Loucy (cell line): Measurements from ENCODE around the gene TPTE.
"Not testable (repeated sequence)": the region's sequence is repeated elsewhere in the genome, so short reads cannot be mapped to it uniquely, and the experiment has no call there.

Experiments used
- H2AFZ ChIP-seq: fragments of 200-600 bp; sonication (generic); 2 replicates; pipeline ENCODE4 v1.6.0; 2016; ENCODE audit warnings: antibody characterized with exemption, mild to moderate bottlenecking, low read length, moderate library complexity
- H3F3A ChIP-seq: fragments of 200-600 bp; 2 replicates; pipeline ENCODE4 v1.6.0; 2016; ENCODE audit warnings: antibody characterized with exemption, low read depth, mild to moderate bottlenecking
- H3K27me3 ChIP-seq: fragments of 200-600 bp; sonication (generic); 2 replicates; pipeline ENCODE4 v1.6.1; 2014; ENCODE audit warnings: low read length, mild to moderate bottlenecking; ENCODE audit not compliant: insufficient read depth, poor library complexity, severe bottlenecking
- H3K36me3 ChIP-seq: fragments of 200-600 bp; sonication (generic); 2 replicates; pipeline ENCODE4 v1.6.1; 2016; ENCODE audit warnings: low read length; ENCODE audit not compliant: insufficient read depth
- H3K4me1 ChIP-seq: fragments of 200-600 bp; sonication (generic); 2 replicates; pipeline ENCODE4 v1.5.1; 2014; ENCODE audit warnings: low read length, mild to moderate bottlenecking; ENCODE audit not compliant: insufficient read depth, poor library complexity, severe bottlenecking
- H3K4me2 ChIP-seq: fragments of 200-600 bp; sonication (generic); 2 replicates; pipeline ENCODE4 v1.6.0; 2014; ENCODE audit warnings: antibody characterized with exemption, low read length, low read depth, mild to moderate bottlenecking; ENCODE audit not compliant: poor library complexity, severe bottlenecking
- H3K4me3 ChIP-seq: fragments of 200-600 bp; sonication (generic); 2 replicates; pipeline ENCODE4 v1.5.1; 2014; ENCODE audit warnings: low read length, mild to moderate bottlenecking, mixed read lengths; ENCODE audit not compliant: poor library complexity, severe bottlenecking
- H3K79me2 ChIP-seq: fragments of 200-600 bp; sonication (generic); 2 replicates; pipeline ENCODE4 v1.6.1; 2014; ENCODE audit warnings: low read length; ENCODE audit not compliant: insufficient read depth
- H3K9ac ChIP-seq: fragments of 200-600 bp; sonication (generic); 2 replicates; pipeline ENCODE4 v1.6.0; 2014; ENCODE audit warnings: mild to moderate bottlenecking, low read depth, low read length, moderate library complexity; ENCODE audit not compliant: poor library complexity, severe bottlenecking
- H3K9me2 ChIP-seq: fragments of 200-600 bp; sonication (generic); replicated peaks from 2 replicates; pipeline ENCODE4 v1.6.1; 2016; ENCODE audit warnings: low read depth, low read length, mixed read lengths
- H3K9me3 ChIP-seq: fragments of 200-600 bp; sonication (generic); 2 replicates; pipeline ENCODE4 v1.6.1; 2014; ENCODE audit warnings: mild to moderate bottlenecking, antibody characterized with exemption, low read length, low read depth; ENCODE audit not compliant: insufficient read depth
- H4K20me1 ChIP-seq: fragments of 200-600 bp; sonication (generic); 2 replicates; pipeline ENCODE4 v1.6.0; 2014; ENCODE audit warnings: antibody characterized with exemption, low read length, mild to moderate bottlenecking; ENCODE audit not compliant: insufficient read depth, poor library complexity, severe bottlenecking
- CTCF ChIP-seq: fragments of 200-600 bp; sonication (generic); conservative IDR thresholded peaks from 2 replicates; pipeline ENCODE4 v1.5.1; 2014; ENCODE audit warnings: mild to moderate bottlenecking, antibody characterized with exemption, low read length
- EZH2phosphoT487 ChIP-seq: fragments of 200-600 bp; IDR thresholded peaks from 2 replicates; pipeline ENCODE4 v1.6.1; 2018; ENCODE audit warnings: antibody characterized with exemption, mild to moderate bottlenecking, moderate library complexity, borderline replicate concordance

TPTE gene

GRCh38 chr21:10521091-10521598 is at the start of gene TPTE:
TPTE (plus strand) TSS chr21:10521583; CDS start chr21:10538724, 17,141 bp downstream.
- H3K9ac ChIP-seq = no peak within 1 kb of the TSS
- no peaks in the 10 kb centered on the region for H4K20me1 ChIP-seq
- no peaks in the 10 kb centered on the region for H3K9me2 ChIP-seq
- H3K79me2 ChIP-seq = no peaks in the 10 kb centered on the region
- H3K9me3 ChIP-seq = peaks cover 2% of the 10 kb centered on the region; the same call in 1 of the 2 replicates
- TF ChIP-seq CTCF = no peak
- no peak for TF ChIP-seq EZH2phosphoT487
- H3K36me3 ChIP-seq = no peaks in the 10 kb centered on the region
- H3K27me3 ChIP-seq = no peaks in the 10 kb centered on the region
- H3F3A ChIP-seq = no peaks in the 10 kb centered on the region
- H3K4me1 ChIP-seq = no peaks in the 10 kb centered on the region
- H3K4me3 ChIP-seq = no peak within 1 kb of the TSS
- no peak within 1 kb of the TSS for H3K4me2 ChIP-seq
- H2AFZ ChIP-seq = no peak within 1 kb of the TSS

- H3K79me2 ChIP-seq, H3K9ac ChIP-seq, H3F3A ChIP-seq, H4K20me1 ChIP-seq, H3K9me3 ChIP-seq, H3K4me2 ChIP-seq, H3K9me2 ChIP-seq, H3K27me3 ChIP-seq, H3K36me3 ChIP-seq, H2AFZ ChIP-seq, H3K4me1 ChIP-seq, H3K4me3 ChIP-seq: not testable (repeated sequence)
Measured at GRCh38 chr21:10471999-10472398, 49.4 kb upstream of the TPTE start.

- not testable (repeated sequence) for H3K9me3 ChIP-seq
Measured at GRCh38 chr21:10477794-10478193, 43.6 kb upstream of the TPTE start.

GRCh38 chr21:10479875-10480274 is 41.5 kb upstream of the TPTE start:
- H3K4me3 ChIP-seq, H3F3A ChIP-seq, H3K9ac ChIP-seq, H3K27me3 ChIP-seq, H3K79me2 ChIP-seq, H3K36me3 ChIP-seq, H4K20me1 ChIP-seq, H3K4me1 ChIP-seq, H3K9me3 ChIP-seq, H2AFZ ChIP-seq, H3K9me2 ChIP-seq, H3K4me2 ChIP-seq: not testable (repeated sequence)

More at GRCh38 chr21:10477794-10478193, 43.6 kb upstream of the TPTE start:
- H3K9me2 ChIP-seq, H3K4me1 ChIP-seq, H3K27me3 ChIP-seq, H3F3A ChIP-seq, H3K79me2 ChIP-seq, H3K4me2 ChIP-seq, H4K20me1 ChIP-seq, H2AFZ ChIP-seq, H3K9ac ChIP-seq, H3K4me3 ChIP-seq, H3K36me3 ChIP-seq: not testable (repeated sequence)

- not testable (repeated sequence) for H3K9me2 ChIP-seq, H3K9me3 ChIP-seq, H3K4me3 ChIP-seq, H3K79me2 ChIP-seq, H4K20me1 ChIP-seq, H3K4me2 ChIP-seq, H3K27me3 ChIP-seq, H3K4me1 ChIP-seq, H3K36me3 ChIP-seq, H2AFZ ChIP-seq, H3K9ac ChIP-seq, H3F3A ChIP-seq
Measured at GRCh38 chr21:10484864-10485263, 36.5 kb upstream of the TPTE start.

GRCh38 chr21:10490453-10490852 is 30.9 kb upstream of the TPTE start:
- H2AFZ ChIP-seq = not testable (repeated sequence)

More at GRCh38 chr21:10490453-10490852, 30.9 kb upstream of the TPTE start:
- not testable (repeated sequence) for H3K4me3 ChIP-seq, H3K9me2 ChIP-seq, H3K9ac ChIP-seq, H3K27me3 ChIP-seq, H3K4me2 ChIP-seq, H3K9me3 ChIP-seq, H3K4me1 ChIP-seq, H3K79me2 ChIP-seq, H3K36me3 ChIP-seq, H4K20me1 ChIP-seq, H3F3A ChIP-seq
